Duodenal mucosa (tissue), 2 donors: Measurements from ENCODE around the gene KCNIP4.

Source experiments
- H3K27ac ChIP-seq: one replicate; pipeline ENCODE4 v1.7.0; 2013; ENCODE audit warnings: low read depth, low read length
- H3K27me3 ChIP-seq, 2 donors: one replicate each; pipeline ENCODE4 v1.7.0; 2013; ENCODE audit warnings: low read length in 2 of 2, control low read depth in 1 of 2; ENCODE audit not compliant: insufficient read depth in 2 of 2, control insufficient read depth in 1 of 2
- H3K36me3 ChIP-seq, 2 donors: one replicate each; pipeline ENCODE4 v1.7.0; 2013; ENCODE audit warnings: low read length in 2 of 2, control low read depth in 1 of 2; ENCODE audit not compliant: insufficient read depth in 2 of 2, control insufficient read depth in 1 of 2
- H3K4me1 ChIP-seq, 2 donors: one replicate each; pipeline ENCODE4 v1.7.0; 2013; ENCODE audit warnings: low read length in 2 of 2, control low read depth in 1 of 2; ENCODE audit not compliant: insufficient read depth in 2 of 2, control insufficient read depth in 1 of 2
- H3K4me3 ChIP-seq, 2 donors: one replicate each; pipeline ENCODE4 v1.7.0; 2013; ENCODE audit warnings: low read length in 2 of 2, low read depth in 1 of 2
- H3K9ac ChIP-seq, 2 donors: one replicate each; pipeline ENCODE4 v1.7.0; 2013; ENCODE audit warnings: low read length in 2 of 2, low read depth in 1 of 2
- H3K9me3 ChIP-seq, 2 donors: one replicate each; pipeline ENCODE4 v1.7.0; 2013; ENCODE audit warnings: low read length in 2 of 2, control low read depth in 1 of 2; ENCODE audit not compliant: control insufficient read depth in 1 of 2

KCNIP4 gene

GRCh38 chr4:21862917-21863316, 85.7 kb downstream of the KCNIP4 start:
- H3K9me3 ChIP-seq = no peaks in the 10 kb centered on the region
- H3K27me3 ChIP-seq = no peaks in the 10 kb centered on the region
- H3K36me3 ChIP-seq = no peaks in the 10 kb centered on the region
- no peak overlapping the region for H3K27ac ChIP-seq
- H3K4me3 ChIP-seq = no peak overlapping the region
- H3K9ac ChIP-seq = no peak overlapping the region
- H3K4me1 ChIP-seq = no peaks in the 10 kb centered on the region

DNA sequence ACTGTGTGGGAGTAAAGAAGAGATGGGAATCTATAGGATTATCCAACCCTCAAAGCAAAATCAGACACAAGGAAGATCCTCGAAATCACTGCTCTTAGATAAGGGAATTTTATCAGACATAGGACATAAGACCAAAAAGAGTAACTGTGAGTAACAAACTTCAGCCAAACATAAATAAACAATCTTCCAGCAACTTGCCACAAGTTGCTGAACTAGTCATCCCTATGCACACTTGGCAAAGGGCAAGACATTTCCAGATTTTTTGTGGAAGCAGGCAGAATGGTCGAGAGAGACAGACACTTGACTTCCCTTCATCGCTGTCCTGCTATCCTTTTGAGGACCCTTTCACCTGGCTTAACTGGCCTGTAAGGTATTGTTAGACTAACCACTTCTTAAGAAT, 89.6 kb downstream of the KCNIP4 start:
- Histone ChIP-seq H3K9ac (no peak overlapping the region), H3K27ac (no peak overlapping the region), H3K4me3 (no peak overlapping the region), H3K9me3 (no peaks in the 10 kb centered on the region), H3K4me1 (no peaks in the 10 kb centered on the region), H3K36me3 (no peaks in the 10 kb centered on the region), H3K27me3 (no peaks in the 10 kb centered on the region)

GRCh38 chr4:21856754-21857153, 91.8 kb downstream of the KCNIP4 start:
- Histone ChIP-seq H3K27ac (no peak overlapping the region), H3K9ac (no peak overlapping the region), H3K9me3 (no peaks in the 10 kb centered on the region), H3K4me3 (no peak overlapping the region), H3K36me3 (no peaks in the 10 kb centered on the region), H3K4me1 (no peaks in the 10 kb centered on the region), H3K27me3 (no peaks in the 10 kb centered on the region)

GRCh38 chr4:21856301-21856700, 92.3 kb downstream of the KCNIP4 start:
- Histone ChIP-seq H3K9ac (no peak overlapping the region), H3K27ac (no peak overlapping the region), H3K9me3 (no peaks in the 10 kb centered on the region), H3K4me3 (no peak overlapping the region), H3K27me3 (no peaks in the 10 kb centered on the region), H3K36me3 (no peaks in the 10 kb centered on the region), H3K4me1 (no peaks in the 10 kb centered on the region)

DNA sequence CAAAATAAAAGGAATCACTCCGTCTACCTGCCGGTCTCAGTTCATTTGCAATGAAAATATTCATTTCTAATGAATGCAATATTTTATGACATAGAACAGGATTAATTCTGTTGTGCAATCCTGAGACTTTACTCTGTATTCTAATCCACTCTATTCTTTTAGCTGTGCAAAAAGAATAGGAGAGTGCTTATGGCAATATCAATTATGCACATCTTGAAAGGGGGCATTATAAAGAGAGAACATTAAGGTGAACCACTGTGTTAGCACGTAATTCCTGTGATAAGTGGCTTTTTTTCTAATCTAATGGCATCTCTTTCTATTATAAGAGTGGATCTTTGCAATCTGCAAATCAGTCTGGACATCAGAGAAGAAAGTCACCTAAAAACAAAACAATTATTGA, 99.5 kb downstream of the KCNIP4 start:
- H3K36me3 ChIP-seq = no peaks in the 10 kb centered on the region
- no peak overlapping the region for H3K4me3 ChIP-seq

GRCh38 chr4:21848021-21848420, 100.6 kb downstream of the KCNIP4 start:
- no peak overlapping the region for H3K27ac ChIP-seq
- no peaks in the 10 kb centered on the region for H3K27me3 ChIP-seq
- no peaks in the 10 kb centered on the region for H3K36me3 ChIP-seq
- no peak overlapping the region for H3K4me3 ChIP-seq
- no peaks in the 10 kb centered on the region for H3K9me3 ChIP-seq
- H3K9ac ChIP-seq = no peak overlapping the region
- H3K4me1 ChIP-seq = no peaks in the 10 kb centered on the region

More for the DNA sequence above, 99.5 kb downstream of the KCNIP4 start:
- no peak overlapping the region for H3K27ac ChIP-seq
- H3K9ac ChIP-seq = no peak overlapping the region
- H3K27me3 ChIP-seq = no peaks in the 10 kb centered on the region
- H3K9me3 ChIP-seq = no peaks in the 10 kb centered on the region
- no peaks in the 10 kb centered on the region for H3K4me1 ChIP-seq

DNA sequence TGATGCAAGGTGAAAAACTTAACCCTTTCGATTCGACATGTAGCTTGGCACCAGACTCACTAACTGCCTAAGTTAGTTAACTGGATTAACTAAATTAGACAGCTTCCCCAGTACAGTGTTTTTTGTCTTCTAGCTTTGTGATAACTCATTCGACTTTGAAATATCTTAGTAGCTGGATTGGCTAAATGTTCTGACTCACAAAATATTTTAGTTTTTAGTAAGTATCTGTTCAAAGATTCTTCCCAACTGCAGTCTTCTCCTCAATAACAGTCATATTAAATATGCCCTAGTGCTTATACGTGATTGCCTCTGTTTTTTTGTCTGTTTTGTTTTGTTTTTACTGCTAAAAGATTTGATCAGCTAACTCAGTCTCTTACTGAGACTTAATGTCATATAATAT, 102.9 kb downstream of the KCNIP4 start:
- Histone ChIP-seq H3K36me3 (no peaks in the 10 kb centered on the region), H3K4me1 (no peaks in the 10 kb centered on the region), H3K4me3 (no peak overlapping the region), H3K27me3 (no peaks in the 10 kb centered on the region), H3K9ac (no peak overlapping the region), H3K27ac (no peak overlapping the region), H3K9me3 (no peaks in the 10 kb centered on the region)

DNA sequence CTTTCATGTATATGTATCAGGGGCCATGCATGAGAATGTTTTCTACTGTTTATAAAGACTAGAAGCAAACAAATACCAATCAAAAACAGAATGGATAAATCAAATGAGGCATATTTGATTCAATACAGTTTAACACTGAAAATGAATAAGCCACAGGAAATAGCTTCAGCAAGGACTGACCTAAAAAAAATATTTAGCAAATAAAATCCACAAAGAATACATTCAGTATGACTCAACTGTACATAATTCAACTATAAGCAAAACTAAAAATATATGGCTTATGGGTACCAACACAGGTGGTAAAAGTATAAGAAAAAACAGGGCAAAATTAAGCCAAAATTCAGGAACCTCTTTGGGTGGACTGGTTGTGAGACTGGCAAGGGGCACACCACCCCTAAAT, 112.9 kb downstream of the KCNIP4 start:
- Histone ChIP-seq H3K4me3 (no peak overlapping the region), H3K36me3 (no peaks in the 10 kb centered on the region), H3K9ac (no peak overlapping the region), H3K27me3 (no peaks in the 10 kb centered on the region), H3K27ac (no peak overlapping the region), H3K9me3 (no peaks in the 10 kb centered on the region), H3K4me1 (no peaks in the 10 kb centered on the region)

- H3K27ac ChIP-seq = no peak overlapping the region
- no peak overlapping the region for H3K9ac ChIP-seq
- H3K9me3 ChIP-seq = no peaks in the 10 kb centered on the region
- no peak overlapping the region for H3K4me3 ChIP-seq
- H3K36me3 ChIP-seq = no peaks in the 10 kb centered on the region
- no peaks in the 10 kb centered on the region for H3K27me3 ChIP-seq
- H3K4me1 ChIP-seq = no peaks in the 10 kb centered on the region
These were observed 118.3 kb downstream of the KCNIP4 start for GRCh38 chr4:21830272-21830671.

GRCh38 chr4:21827575-21827974, 121.0 kb downstream of the KCNIP4 start:
- Histone ChIP-seq H3K36me3 (no peaks in the 10 kb centered on the region), H3K27ac (no peak overlapping the region), H3K4me3 (no peak overlapping the region), H3K9ac (no peak overlapping the region), H3K9me3 (no peaks in the 10 kb centered on the region), H3K4me1 (no peaks in the 10 kb centered on the region), H3K27me3 (no peaks in the 10 kb centered on the region)

GRCh38 chr4:21826071-21826470, 122.5 kb downstream of the KCNIP4 start:
- Histone ChIP-seq H3K4me1 (no peaks in the 10 kb centered on the region), H3K4me3 (no peak overlapping the region), H3K36me3 (no peaks in the 10 kb centered on the region), H3K9ac (no peak overlapping the region), H3K27me3 (no peaks in the 10 kb centered on the region), H3K9me3 (no peaks in the 10 kb centered on the region), H3K27ac (no peak overlapping the region)
